ENCODE measurements around the gene CCDC82.

Gene CCDC82

GRCh38 chr11:96324912-96325311, 64.8 kb downstream of the CCDC82 start:
- no peak overlapping the region for H3K27ac ChIP-seq (ENCODE audit: low read length)
- no peaks in the 10 kb centered on the region for H3K9me3 ChIP-seq (ENCODE audit: insufficient read depth, low read length)
- no peaks in the 10 kb centered on the region; the same call in 1 of the 2 replicates for H4K20me1 ChIP-seq (ENCODE audit: insufficient read depth, low read length)
- no peak overlapping the region for H3K9ac ChIP-seq (ENCODE audit: low read length)
- H3K4me1 ChIP-seq (ENCODE audit: low read length): no peaks in the 10 kb centered on the region
- H2AFZ ChIP-seq (ENCODE audit: low read depth, low read length): no peak overlapping the region
- H3K79me2 ChIP-seq (ENCODE audit: low read length): peaks cover 17% of the 10 kb centered on the region
- H3K4me2 ChIP-seq (ENCODE audit: low read length): no peak overlapping the region
- no peak overlapping the region for H3K4me3 ChIP-seq (ENCODE audit: low read length)
- no peaks in the 10 kb centered on the region for H3K27me3 ChIP-seq (ENCODE audit: low read depth, low read length)
- H3K36me3 ChIP-seq (replicated peaks; ENCODE audit: low read depth, low read length): no peaks in the 10 kb centered on the region
- TF ChIP-seq EZH2phosphoT487 (IDR thresholded peaks at IDR 0.05; ENCODE audit: low read depth) (no peak), CTCF (IDR thresholded peaks at IDR 0.05; ENCODE audit: low read depth, low read length) (no peak)

- Histone ChIP-seq H3K4me3 (ENCODE audit: low read length) (no peak overlapping the region), H4K20me1 (ENCODE audit: insufficient read depth, low read length) (no peaks in the 10 kb centered on the region; the same call in 1 of the 2 replicates), H3K27ac (ENCODE audit: low read length) (no peak overlapping the region), H3K9me3 (ENCODE audit: insufficient read depth, low read length) (no peaks in the 10 kb centered on the region), H3K79me2 (ENCODE audit: low read length) (peaks cover 11% of the 10 kb centered on the region), H2AFZ (ENCODE audit: low read depth, low read length) (no peak overlapping the region), H3K4me1 (ENCODE audit: low read length) (no peaks in the 10 kb centered on the region), H3K4me2 (ENCODE audit: low read length) (no peak overlapping the region), H3K36me3 (replicated peaks; ENCODE audit: low read depth, low read length) (no peaks in the 10 kb centered on the region), H3K27me3 (ENCODE audit: low read depth, low read length) (no peaks in the 10 kb centered on the region), H3K9ac (ENCODE audit: low read length) (no peak overlapping the region)
- no peak for TF ChIP-seq CTCF (IDR thresholded peaks at IDR 0.05; ENCODE audit: low read depth, low read length)
- no peak for TF ChIP-seq EZH2phosphoT487 (IDR thresholded peaks at IDR 0.05; ENCODE audit: low read depth)
These were observed 66.1 kb downstream of the CCDC82 start for GRCh38 chr11:96323642-96323985.

- no peak overlapping the region for H2AFZ ChIP-seq (ENCODE audit: low read depth, low read length)
- H3K36me3 ChIP-seq (replicated peaks; ENCODE audit: low read depth, low read length): no peaks in the 10 kb centered on the region
- H3K4me2 ChIP-seq (ENCODE audit: low read length): no peak overlapping the region
These were observed 66.7 kb downstream of the CCDC82 start for GRCh38 chr11:96322775-96323641.

More at GRCh38 chr11:96322775-96323641, 66.7 kb downstream of the CCDC82 start:
- H3K4me1 ChIP-seq (ENCODE audit: low read length): peaks cover 2% of the 10 kb centered on the region; the same call in 1 of the 2 replicates
- H3K9ac ChIP-seq (ENCODE audit: low read length): no peak overlapping the region
- H3K9me3 ChIP-seq (ENCODE audit: insufficient read depth, low read length): no peaks in the 10 kb centered on the region
- H3K27me3 ChIP-seq (ENCODE audit: low read depth, low read length): no peaks in the 10 kb centered on the region
- H4K20me1 ChIP-seq (ENCODE audit: insufficient read depth, low read length): no peaks in the 10 kb centered on the region; the same call in 1 of the 2 replicates
- H3K4me3 ChIP-seq (ENCODE audit: low read length): no peak overlapping the region
- H3K79me2 ChIP-seq (ENCODE audit: low read length): peaks cover 9% of the 10 kb centered on the region
- TF ChIP-seq CTCF (IDR thresholded peaks at IDR 0.05; ENCODE audit: low read depth, low read length): no peak
- TF ChIP-seq EZH2phosphoT487 (IDR thresholded peaks at IDR 0.05; ENCODE audit: low read depth): no peak
- H3K27ac ChIP-seq (ENCODE audit: low read length): no peak overlapping the region

Measured in OCI-LY3 (cell line).